ENCODE measurements around the gene PKP4. TPM values are rescaled to one million over a fixed set of nuclear protein-coding genes. Genes with fewer than 3 reads are reported as not detected.

Gene PKP4
- total RNA-seq, 1 experiment from 2014 or later: 52.0 TPM

DNA sequence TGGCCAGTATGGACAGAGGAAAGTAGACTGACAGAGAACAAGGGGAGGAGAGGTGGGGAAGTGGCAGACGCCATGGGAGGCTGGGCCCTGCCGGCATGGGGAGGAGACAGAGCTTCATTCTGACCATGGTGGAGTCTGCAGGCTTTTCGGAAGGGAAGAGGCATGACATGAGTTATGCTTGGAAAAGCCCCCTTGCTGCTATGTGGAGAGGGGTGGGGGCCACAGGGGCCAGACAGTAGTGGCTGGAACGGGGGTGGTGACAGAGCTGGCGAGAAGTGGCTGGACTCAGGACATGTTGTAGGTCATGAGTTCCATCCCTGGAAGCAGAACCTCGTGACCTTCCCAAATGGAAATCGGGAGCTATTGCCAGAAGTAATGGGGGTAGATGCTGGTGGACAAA lies 271.7 kb downstream of the PKP4 start:
- no peak for DNase-seq (ENCODE audit: extremely low read depth, low read depth)

DNA sequence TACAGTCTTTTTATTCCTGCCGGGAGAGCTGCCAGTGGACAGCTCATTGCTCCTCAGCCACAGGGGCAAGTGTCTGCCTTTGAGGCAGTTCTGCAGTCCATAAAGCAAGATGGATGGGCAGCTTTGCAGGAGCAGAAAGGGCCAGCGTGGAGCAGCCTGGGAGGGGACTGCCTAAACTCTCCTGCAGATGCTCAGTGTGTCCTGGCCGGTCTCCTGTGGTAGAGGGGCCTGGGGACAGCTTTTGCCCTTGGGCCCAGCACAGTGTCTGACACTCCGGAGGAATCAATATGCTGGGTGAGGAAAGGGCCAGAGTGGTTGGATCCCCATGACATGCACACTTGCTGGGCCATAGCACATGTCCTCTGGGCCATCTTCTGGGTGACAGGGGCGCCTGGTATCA lies 272.7 kb downstream of the PKP4 start:
- DNase-seq (ENCODE audit: extremely low read depth, low read depth): no peak

DNA sequence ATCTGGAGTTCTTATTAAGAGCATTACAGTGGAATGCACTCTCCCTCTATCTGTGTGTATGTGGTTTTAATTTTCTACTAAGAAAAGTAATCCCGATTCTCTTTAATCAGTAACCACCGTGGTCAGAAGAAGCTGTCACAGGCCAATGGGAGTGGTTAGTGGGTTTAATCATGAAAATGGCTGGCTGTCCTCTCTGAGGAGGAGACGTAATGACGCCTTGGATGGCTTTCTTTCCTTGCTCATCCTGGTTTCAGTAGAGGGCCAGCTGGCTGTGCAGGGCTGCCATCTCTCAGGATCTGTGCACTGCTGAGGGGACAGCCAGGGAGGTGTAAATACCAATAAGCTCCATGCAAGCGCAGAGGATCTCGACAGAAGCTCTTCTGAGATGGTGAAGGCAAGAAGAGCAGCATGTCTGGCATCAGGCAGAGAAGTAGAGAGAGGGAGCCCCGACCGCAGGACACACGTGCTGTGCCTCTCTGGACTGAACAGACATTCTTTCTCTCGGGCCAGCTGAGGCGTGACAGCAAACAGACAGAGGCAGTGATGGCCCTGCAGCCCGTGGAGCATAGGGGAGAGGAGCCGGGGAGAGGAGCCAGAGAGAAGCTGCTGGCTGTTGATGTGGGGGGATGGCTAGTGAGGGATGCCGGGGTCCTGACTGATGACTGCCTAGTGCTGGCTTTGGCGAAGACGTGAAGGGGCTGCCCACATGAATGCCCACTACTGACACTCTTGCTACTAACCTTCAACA lies 273.3 kb downstream of the PKP4 start:
- no peak for DNase-seq (ENCODE audit: extremely low read depth, low read depth)

DNA sequence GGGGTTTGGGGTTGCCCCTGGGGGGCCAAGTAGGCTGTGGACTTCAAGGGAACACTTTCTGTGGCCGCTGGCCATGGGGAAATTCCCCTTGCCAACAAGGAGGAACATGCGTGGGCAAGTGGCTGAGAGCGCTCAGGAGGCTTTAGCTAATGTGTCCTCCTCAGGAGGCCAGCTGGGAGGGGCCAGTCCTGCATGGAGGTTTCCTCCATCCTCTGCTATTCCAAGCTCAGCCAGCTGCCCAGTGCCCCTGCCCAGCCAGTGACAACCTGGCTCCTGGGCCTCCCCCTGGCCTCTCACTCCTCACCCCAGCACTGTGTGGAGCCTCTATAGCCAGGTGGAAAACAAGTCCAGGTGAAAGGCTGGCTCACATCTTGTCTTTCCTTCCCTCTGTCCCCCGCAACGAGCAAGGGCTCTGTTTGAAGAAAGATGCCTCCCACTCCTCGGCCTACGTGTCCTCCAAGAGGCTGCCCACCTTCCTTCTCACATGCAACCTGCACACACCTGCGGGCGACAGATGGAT lies 273.9 kb downstream of the PKP4 start:
- no peak for DNase-seq (ENCODE audit: extremely low read depth, low read depth)

DNA sequence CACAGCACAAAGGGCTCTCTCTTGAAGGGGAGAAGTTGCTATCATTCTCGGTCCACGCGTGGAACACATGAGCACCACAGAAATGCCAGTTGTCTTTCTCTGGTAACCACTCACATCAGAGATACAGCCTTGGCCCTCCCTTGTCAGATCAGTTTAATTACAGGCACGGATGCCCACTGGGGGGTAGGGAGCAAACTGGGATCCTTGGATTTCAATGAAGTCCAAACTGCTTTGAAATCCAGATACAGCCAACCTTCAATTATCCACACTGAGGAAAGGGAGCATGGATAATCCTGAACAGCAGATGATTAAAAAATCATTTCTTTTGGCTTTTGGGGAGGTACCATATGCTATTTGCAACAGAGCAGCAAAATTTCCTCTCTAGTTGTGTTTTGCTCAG lies 274.6 kb downstream of the PKP4 start:
- no peak for DNase-seq (ENCODE audit: extremely low read depth, low read depth)

Small RNAs within 50 kb of the gene (small RNA-seq; reads per million reads assigned to genes)
- 0 reads per million in 2 experiments for gene AC005042.3
- 0 reads per million in 2 experiments for gene RN7SL393P

Other genes starting within 250 kb of the PKP4 start
- 0.32 TPM in 1 of 2 replicates, not detected in the other for gene CCDC148, start 199 bp upstream of the PKP4 start, total RNA-seq (2014; rRNA removed; shearing (Covaris generic))